Measurements from ENCODE around the gene OLFM1. TPM values are rescaled to one million over a fixed set of nuclear protein-coding genes. Genes with fewer than 3 reads are reported as not detected.

Gene OLFM1
- total and polyA plus RNA-seq, 4 donors: 7.6 to 24.8 (median 15.8) TPM

DNA sequence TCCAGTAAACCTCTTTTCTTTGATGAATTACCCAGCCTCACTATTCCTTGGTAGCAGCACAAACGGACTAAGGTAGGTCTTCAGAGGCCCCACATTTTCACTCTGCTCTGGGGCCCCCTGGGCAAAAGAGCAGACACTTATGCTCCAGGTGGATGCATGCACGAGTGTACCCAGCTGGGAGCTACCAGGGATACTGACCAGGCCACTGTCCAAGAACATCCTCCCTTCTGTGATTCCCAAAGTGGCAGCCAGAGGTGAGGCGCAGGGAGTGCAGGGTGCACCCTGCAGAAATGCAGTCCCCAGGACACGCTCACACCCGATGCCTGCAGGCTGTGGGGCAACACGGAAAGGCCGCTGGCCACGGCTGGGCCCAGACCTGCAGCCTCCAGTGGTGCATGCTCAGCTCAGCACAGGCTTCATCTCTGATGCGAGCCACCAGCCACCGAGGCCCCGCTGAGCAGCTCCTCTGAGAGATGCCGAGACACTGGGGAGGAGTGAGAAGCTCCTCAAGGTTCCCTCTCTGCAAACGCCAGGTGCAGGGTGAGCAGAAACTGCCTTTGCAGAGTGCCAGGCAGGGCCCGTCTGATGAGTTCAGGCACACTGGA, 48.1 kb upstream of the OLFM1 start:
- no peak overlapping the region for H3K27ac ChIP-seq (ENCODE audit: low read depth in 1 of 2, low read length in 1 of 2)
- no peaks in the 10 kb centered on the region for H3K9me3 ChIP-seq (ENCODE audit: control insufficient read depth in 4 of 4, insufficient read depth in 3 of 4, low read length in 3 of 4)
- H3K4me1 ChIP-seq (ENCODE audit: control insufficient read depth in 5 of 5, insufficient read depth in 5 of 5, low read length in 5 of 5): no peaks in the 10 kb centered on the region
- TF ChIP-seq, protein P1, sequence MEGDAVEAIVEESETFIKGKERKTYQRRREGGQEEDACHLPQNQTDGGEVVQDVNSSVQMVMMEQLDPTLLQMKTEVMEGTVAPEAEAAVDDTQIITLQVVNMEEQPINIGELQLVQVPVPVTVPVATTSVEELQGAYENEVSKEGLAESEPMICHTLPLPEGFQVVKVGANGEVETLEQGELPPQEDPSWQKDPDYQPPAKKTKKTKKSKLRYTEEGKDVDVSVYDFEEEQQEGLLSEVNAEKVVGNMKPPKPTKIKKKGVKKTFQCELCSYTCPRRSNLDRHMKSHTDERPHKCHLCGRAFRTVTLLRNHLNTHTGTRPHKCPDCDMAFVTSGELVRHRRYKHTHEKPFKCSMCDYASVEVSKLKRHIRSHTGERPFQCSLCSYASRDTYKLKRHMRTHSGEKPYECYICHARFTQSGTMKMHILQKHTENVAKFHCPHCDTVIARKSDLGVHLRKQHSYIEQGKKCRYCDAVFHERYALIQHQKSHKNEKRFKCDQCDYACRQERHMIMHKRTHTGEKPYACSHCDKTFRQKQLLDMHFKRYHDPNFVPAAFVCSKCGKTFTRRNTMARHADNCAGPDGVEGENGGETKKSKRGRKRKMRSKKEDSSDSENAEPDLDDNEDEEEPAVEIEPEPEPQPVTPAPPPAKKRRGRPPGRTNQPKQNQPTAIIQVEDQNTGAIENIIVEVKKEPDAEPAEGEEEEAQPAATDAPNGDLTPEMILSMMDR (IDR thresholded peaks at IDR 0.05; ENCODE audit: control extremely low read depth, extremely low read depth): no peak
- H3K4me3 ChIP-seq: no peak overlapping the region
- H3K36me3 ChIP-seq (ENCODE audit: control insufficient read depth in 4 of 4, insufficient read depth in 4 of 4, low read length in 4 of 4): no peaks in the 10 kb centered on the region
- H3K27me3 ChIP-seq (ENCODE audit: control insufficient read depth in 3 of 3, insufficient read depth in 3 of 3, low read length in 2 of 3): peaks cover 0 to 10% (median 0%) of the 10 kb centered on the region in 3 donors
- no peak overlapping the region for H3K9ac ChIP-seq (ENCODE audit: insufficient read depth in 1 of 2, low read length in 2 of 2)
- 81 to 88% methylated on average over 14 of the region's 14 CpGs for WGBS, 2 donors
- no peak for DNase-seq
- no peak for ATAC-seq (ENCODE audit: insufficient read depth, low FRiP score)

DNA sequence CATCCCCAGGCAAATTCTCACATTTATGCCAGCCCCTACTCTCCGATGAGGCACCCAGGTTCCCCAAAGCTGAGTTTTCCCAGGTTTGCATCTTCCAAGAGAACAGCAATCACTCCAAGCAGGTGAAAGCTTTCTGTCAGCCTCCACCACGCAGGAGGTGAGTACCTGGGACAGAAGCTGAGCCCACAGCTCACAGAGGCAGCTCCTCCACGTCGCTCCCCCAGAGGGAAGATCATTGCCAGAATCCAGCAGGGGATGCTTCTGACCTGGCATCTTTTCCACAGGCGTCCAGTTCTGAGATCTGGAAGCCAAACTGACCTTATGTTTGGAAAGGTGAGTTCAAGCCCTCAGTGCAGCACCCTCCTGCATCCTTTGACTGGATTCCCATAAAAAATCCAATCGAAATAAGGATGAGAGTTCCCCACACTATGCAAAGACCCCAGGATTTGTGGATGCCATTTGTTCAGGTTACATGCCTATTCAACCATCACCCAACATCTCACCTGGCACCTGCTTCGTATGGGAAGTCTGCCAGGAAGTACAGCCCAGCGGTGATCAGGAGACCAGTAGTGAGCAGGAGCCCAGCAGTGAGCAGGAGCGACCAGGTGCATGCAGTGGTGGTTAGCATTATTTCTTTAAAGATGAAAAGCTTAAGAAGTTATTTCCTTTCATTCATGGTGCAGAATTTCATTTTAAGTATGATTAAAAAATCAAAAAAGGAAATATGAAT, 47.4 kb upstream of the OLFM1 start:
- TF ChIP-seq, protein P1 (IDR thresholded peaks at IDR 0.05; ENCODE audit: control extremely low read depth, extremely low read depth): no peak

DNA sequence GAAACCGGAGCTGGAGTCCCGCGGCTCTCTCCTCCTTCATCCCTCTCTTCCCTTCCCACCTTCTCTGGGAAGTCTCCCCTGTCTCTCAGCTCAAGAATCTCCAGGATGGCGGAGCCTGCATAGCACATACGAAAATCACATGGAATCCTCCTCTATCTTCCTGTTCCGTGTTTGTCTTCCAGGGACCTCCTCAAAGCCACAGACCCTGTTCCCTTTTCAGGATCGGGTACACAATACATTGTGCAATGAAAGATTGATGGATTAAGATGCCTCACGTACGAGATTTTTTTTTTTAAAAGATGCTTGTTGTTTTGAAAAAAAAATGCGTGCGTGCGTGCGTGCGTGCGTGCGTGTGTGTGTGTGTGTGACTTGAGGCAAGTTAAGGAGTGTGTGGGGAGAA, 46.6 kb upstream of the OLFM1 start:
- no peak overlapping the region for H3K27ac ChIP-seq (ENCODE audit: low read depth in 1 of 2, low read length in 1 of 2)
- H3K4me1 ChIP-seq (ENCODE audit: control insufficient read depth in 5 of 5, insufficient read depth in 5 of 5, low read length in 5 of 5): no peaks in the 10 kb centered on the region
- H3K9me3 ChIP-seq (ENCODE audit: control insufficient read depth in 4 of 4, insufficient read depth in 3 of 4, low read length in 3 of 4): no peaks in the 10 kb centered on the region
- H3K4me3 ChIP-seq: no peak overlapping the region
- WGBS, 2 donors: 66 to 70% methylated on average over 16 of the region's 16 CpGs
- no peak overlapping the region for H3K9ac ChIP-seq (ENCODE audit: insufficient read depth in 1 of 2, low read length in 2 of 2)
- peaks cover 0 to 10% (median 0%) of the 10 kb centered on the region in 3 donors for H3K27me3 ChIP-seq (ENCODE audit: control insufficient read depth in 3 of 3, insufficient read depth in 3 of 3, low read length in 2 of 3)
- H3K36me3 ChIP-seq (ENCODE audit: control insufficient read depth in 4 of 4, insufficient read depth in 4 of 4, low read length in 4 of 4): no peaks in the 10 kb centered on the region
- DNase-seq: no peak
- TF ChIP-seq, protein P1 (IDR thresholded peaks at IDR 0.05; ENCODE audit: control extremely low read depth, extremely low read depth): no peak
- ATAC-seq (ENCODE audit: insufficient read depth, low FRiP score): no peak

More for the DNA sequence above, 47.4 kb upstream of the OLFM1 start:
- WGBS, 2 donors: 68 to 76% methylated on average over 9 of the region's 9 CpGs
- no peak overlapping the region for H3K4me3 ChIP-seq
- no peaks in the 10 kb centered on the region for H3K9me3 ChIP-seq (ENCODE audit: control insufficient read depth in 4 of 4, insufficient read depth in 3 of 4, low read length in 3 of 4)
- H3K36me3 ChIP-seq (ENCODE audit: control insufficient read depth in 4 of 4, insufficient read depth in 4 of 4, low read length in 4 of 4): no peaks in the 10 kb centered on the region
- no peak overlapping the region for H3K27ac ChIP-seq (ENCODE audit: low read depth in 1 of 2, low read length in 1 of 2)
- no peak overlapping the region for H3K9ac ChIP-seq (ENCODE audit: insufficient read depth in 1 of 2, low read length in 2 of 2)
- ATAC-seq (ENCODE audit: insufficient read depth, low FRiP score) (no peak), DNase-seq (no peak)
- no peaks in the 10 kb centered on the region for H3K4me1 ChIP-seq (ENCODE audit: control insufficient read depth in 5 of 5, insufficient read depth in 5 of 5, low read length in 5 of 5)
- peaks cover 0 to 10% (median 0%) of the 10 kb centered on the region in 3 donors for H3K27me3 ChIP-seq (ENCODE audit: control insufficient read depth in 3 of 3, insufficient read depth in 3 of 3, low read length in 2 of 3)
